SK-N-SH (cell line): Measurements from ENCODE around the gene RAD9B. TPM values are rescaled to one million over a fixed set of nuclear protein-coding genes. Genes with fewer than 3 reads are reported as not detected.

Experiments
- CTCF ChIA-PET: fragments of 300-600, 350-600 bp; formaldehyde crosslinking; extraction: SDS; loops from one replicate; lab custom pipeline; 2021; lab: Yijun Ruan, JAX
- POLR2A ChIA-PET: fragments of 350-600 bp; sonication (Branson Sonifier 250); formaldehyde crosslinking; extraction: SDS; loops from one replicate; lab custom pipeline; 2020; ENCODE audit warnings: antibody characterized with exemption, inconsistent platforms; lab: Yijun Ruan, JAX
- DNase-seq: peaks from one replicate; pipeline ENCODE4 v3.0.0; 2012
- H2AFZ ChIP-seq: fragments of 200-600 bp; sonication (generic); 2 replicates; pipeline ENCODE4 v1.8.1; 2016; ENCODE audit warnings: antibody characterized with exemption, mild to moderate bottlenecking, low read depth
- H3F3A ChIP-seq: fragments of 200-600 bp; sonication (generic); replicated peaks from 2 replicates; pipeline ENCODE3; 2016; ENCODE audit warnings: antibody characterized with exemption, mild to moderate bottlenecking; ENCODE audit not compliant: insufficient read depth
- H3K27ac ChIP-seq, 2 experiments: fragments of 200-500 bp in 1 of 2; fragments of 200-600 bp in 1 of 2; sonication (Bioruptor generic) in 1 of 2; sonication (generic), shearing (Covaris generic) in 1 of 2; 2 replicates each; pipeline versions ENCODE4 v1.5.1 to v1.6.1; 2014 to 2016; ENCODE audit warnings: low read depth in 2 of 2, inconsistent platforms in 1 of 2, low read length in 1 of 2, mild to moderate bottlenecking in 1 of 2, mixed read lengths in 1 of 2
- H3K27me3 ChIP-seq: fragments of 200-600 bp; sonication (generic), shearing (Covaris generic); 2 replicates; pipeline ENCODE4 v1.6.1; 2016; ENCODE audit warnings: mixed run types; ENCODE audit not compliant: insufficient read depth
- H3K36me3 ChIP-seq, 2 experiments: fragments of 200-500 bp in 1 of 2; fragments of 200-600 bp in 1 of 2; sonication (Bioruptor generic) in 1 of 2; sonication (generic) in 1 of 2; replicated peaks in 1 of 2; 2 replicates each; pipeline versions ENCODE3 to v1.5.1; 2014 to 2016; ENCODE audit warnings: low read length in 1 of 2, mild to moderate bottlenecking in 1 of 2; ENCODE audit not compliant: insufficient read depth in 2 of 2, control insufficient read depth in 1 of 2
- H3K4me1 ChIP-seq, 2 experiments: fragments of 200-500 bp in 1 of 2; fragments of 200-600 bp in 1 of 2; sonication (Bioruptor generic) in 1 of 2; sonication (generic), shearing (Covaris generic) in 1 of 2; 2 replicates each; pipeline versions ENCODE4 v1.5.1 to v1.6.1; 2014 to 2016; ENCODE audit warnings: low read depth in 1 of 2, low read length in 1 of 2, mixed run types in 1 of 2; ENCODE audit not compliant: insufficient read depth in 2 of 2, control insufficient read depth in 1 of 2
- H3K4me2 ChIP-seq: fragments of 200-600 bp; sonication (generic), shearing (Covaris generic); 2 replicates; pipeline ENCODE4 v1.6.1; 2017; ENCODE audit warnings: mixed run types
- H3K4me3 ChIP-seq, 2 experiments: fragments of 200-500 bp in 1 of 2; fragments of 200-600 bp in 1 of 2; sonication (Bioruptor generic) in 1 of 2; sonication (generic), shearing (Covaris generic) in 1 of 2; 2 replicates each; pipeline versions ENCODE4 v1.5.1 to v1.8.1; 2014 to 2016; ENCODE audit warnings: low read depth in 2 of 2, inconsistent platforms in 1 of 2, low read length in 1 of 2, mild to moderate bottlenecking in 1 of 2, mixed read lengths in 1 of 2, moderate library complexity in 1 of 2
- H3K79me2 ChIP-seq: fragments of 200-600 bp; sonication (generic); 2 replicates; pipeline ENCODE4 v1.8.1; 2017; ENCODE audit warnings: mild to moderate bottlenecking; ENCODE audit not compliant: insufficient read depth
- H3K9ac ChIP-seq: fragments of 200-600 bp; sonication (generic); 2 replicates; pipeline ENCODE4 v1.6.1; 2017; ENCODE audit warnings: mixed run types
- H3K9me2 ChIP-seq: fragments of 200-600 bp; sonication (generic); 2 replicates; pipeline ENCODE4 v1.6.1; 2017; ENCODE audit warnings: mixed run types
- H3K9me3 ChIP-seq: fragments of 200-600 bp; sonication (generic); 2 replicates; pipeline ENCODE4 v1.6.1; 2017; ENCODE audit warnings: mixed run types, mild to moderate bottlenecking, moderate library complexity
- H4K20me1 ChIP-seq: fragments of 200-600 bp; sonication (generic); 2 replicates; pipeline ENCODE4 v1.6.1; 2017; ENCODE audit warnings: mild to moderate bottlenecking, mixed run types; ENCODE audit not compliant: insufficient read depth
- EP300 ChIP-seq, 2 experiments: IDR thresholded peaks; 2 replicates each; pipeline versions ENCODE4 v1.4.0 to v1.6.1; 2012; ENCODE audit warnings: borderline replicate concordance in 1 of 2, low read depth in 1 of 2, low read length in 1 of 2
- IRF3 ChIP-seq: fragments of 150-350 bp; IDR thresholded peaks from 2 replicates; pipeline ENCODE4 v1.6.1; 2016; ENCODE audit warnings: mild to moderate bottlenecking, low read depth, low read length
- MXI1 ChIP-seq: IDR thresholded peaks from 2 replicates; pipeline ENCODE4 v1.6.1; 2012; ENCODE audit warnings: mild to moderate bottlenecking, low read depth, low read length, improper control_type of control experiment
- PBX3 ChIP-seq: IDR thresholded peaks from 2 replicates; pipeline ENCODE4; 2012
- RAD21 ChIP-seq: IDR thresholded peaks from 2 replicates; pipeline ENCODE4 v1.6.1; 2012; ENCODE audit warnings: mild to moderate bottlenecking, low read length
- RCOR1 ChIP-seq: fragments of 150-350 bp; IDR thresholded peaks from 2 replicates; pipeline ENCODE4 v1.6.1; 2017; ENCODE audit warnings: antibody characterized with exemption, low read length
- REST ChIP-seq: IDR thresholded peaks from 2 replicates; pipeline ENCODE4 v1.6.1; 2012; ENCODE audit warnings: mild to moderate bottlenecking, low read depth, low read length, moderate library complexity
- RFX5 ChIP-seq: IDR thresholded peaks from 2 replicates; pipeline ENCODE4 v1.6.1; 2012; ENCODE audit warnings: mild to moderate bottlenecking, improper control_type of control experiment, low read length
- SIN3A ChIP-seq: IDR thresholded peaks from 2 replicates; pipeline ENCODE4 v1.6.1; 2012; ENCODE audit warnings: low read depth, mild to moderate bottlenecking, low read length, moderate library complexity, borderline replicate concordance
- TEAD4 ChIP-seq: IDR thresholded peaks from 2 replicates; pipeline ENCODE4 v1.4.0; 2012; ENCODE audit warnings: mild to moderate bottlenecking, borderline replicate concordance; ENCODE audit not compliant: insufficient read depth
- WGBS: methylation state at CpG from one replicate; pipeline ENCODE4 v1.1.6; 2017; ENCODE audit warnings: low lambda C conversion rate; 5-methylcytosine and 5-hydroxymethylcytosine counted together
- polyA plus RNA-seq, 3 experiments: library from polyadenylated mRNA; depleted of rRNA; stranded (reverse); fragments of >200 nt; gene quantifications; 2 replicates each; pipeline ENCODE4 v1.2.3, GENCODE V29; 2012

The RAD9B gene
- polyA plus RNA-seq, 1 of the 3 experiments (the other 2 are of a cell fraction): 0.20 TPM

- H3K36me3 ChIP-seq: peaks cover 40 to 44% of the 10 kb centered on the region in 2 experiments
- no peaks in the 10 kb centered on the region for H3F3A ChIP-seq
- H3K9ac ChIP-seq: no peak overlapping the region
- ChIA-PET POLR2A (no interaction called here), CTCF (interaction anchor here (1.0 to 3.1 kb wide), 3 partner anchors 65 to 85 kb away, joined by 3 to 7 read pairs (median 5); partner anchors contain the start of gene ARPC3)
- no peak for DNase-seq
- no peak overlapping the region for H2AFZ ChIP-seq
- H3K27ac ChIP-seq: no peak overlapping the region
- peaks cover 0 to 10% of the 10 kb centered on the region in 2 experiments for H3K4me1 ChIP-seq
- no peak overlapping the region for H3K4me2 ChIP-seq
- H3K4me3 ChIP-seq: no peak overlapping the region
- H3K79me2 ChIP-seq: peaks cover 15% of the 10 kb centered on the region; the same call in 1 of the 2 replicates
- TF ChIP-seq TEAD4 (no peak), EP300 (IDR thresholded peaks at IDR 0.05; ENCODE audit: borderline replicate concordance in 1 of 2, low read depth in 1 of 2, low read length in 1 of 2) (no peak), REST (no peak), RFX5 (no peak), PBX3 (no peak), SIN3A (no peak), IRF3 (no peak), RCOR1 (no peak), RAD21 (no peak), MXI1 (no peak)
- 92% methylated on average over 6 of the region's 6 CpGs for WGBS
- H3K9me2 ChIP-seq: no peaks in the 10 kb centered on the region
- no peaks in the 10 kb centered on the region for H3K9me3 ChIP-seq
- H4K20me1 ChIP-seq: no peaks in the 10 kb centered on the region
- H3K27me3 ChIP-seq: no peaks in the 10 kb centered on the region
These were observed 32.7 kb downstream of the RAD9B start for GRCh38 chr12:110534811-110535210.
